NCI-H524 (cell line): Measurements from ENCODE around the gene HDHD2.
"Not testable (repeated sequence)": the region's sequence is repeated elsewhere in the genome, so short reads cannot be mapped to it uniquely, and the experiment has no call there.

Experiments
- DNase-seq, 2 experiments: peaks; one replicate each; lab custom pipeline; 2025; lab: John Stamatoyannopoulos, UW

The HDHD2 gene

GRCh38 chr18:47150029-47150823 is at the start of gene HDHD2:
TSS of gene HDHD2 (minus strand) at chr18:47150500. CDS start at chr18:47136439, 14,061 bp downstream.
- DNase-seq: peak; percentile 65 to 73

GRCh38 chr18:47195961-47196360 is 45.7 kb upstream of the HDHD2 start:
- not testable (repeated sequence) for DNase-seq

GRCh38 chr18:47191961-47192360 is 41.7 kb upstream of the HDHD2 start:
- DNase-seq: no peak

- no peak for DNase-seq
Observed at GRCh38 chr18:47187721-47188120, 37.4 kb upstream of the HDHD2 start.

GRCh38 chr18:47184419-47185050 is 34.2 kb upstream of the HDHD2 start:
- peak; percentile 4 to 31 for DNase-seq

- not testable (repeated sequence) for DNase-seq
Observed at GRCh38 chr18:47182156-47182555, 31.9 kb upstream of the HDHD2 start.

GRCh38 chr18:47180765-47181164 is 30.5 kb upstream of the HDHD2 start:
- DNase-seq: no peak

GRCh38 chr18:47179520-47179919 is 29.2 kb upstream of the HDHD2 start:
- peak; percentile 7 to 56 for DNase-seq

GRCh38 chr18:47175898-47176575 is 25.7 kb upstream of the HDHD2 start, which contains the start of gene IER3IP1:
TSS of gene IER3IP1 (minus strand) at chr18:47176364. CDS start at chr18:47176277, 87 bp downstream.
- peak; percentile 44 to 85 for DNase-seq

GRCh38 chr18:47175283-47175897 is 25.1 kb upstream of the HDHD2 start:
- no peak for DNase-seq

- no peak for DNase-seq
Observed at GRCh38 chr18:47174545-47175116, 24.3 kb upstream of the HDHD2 start.

GRCh38 chr18:47172476-47172875 is 22.2 kb upstream of the HDHD2 start:
- DNase-seq: no peak

- no peak for DNase-seq
Observed at GRCh38 chr18:47168913-47169312, 18.6 kb upstream of the HDHD2 start.

GRCh38 chr18:47168509-47168908 is 18.2 kb upstream of the HDHD2 start:
- no peak for DNase-seq

GRCh38 chr18:47166294-47166693 is 16.0 kb upstream of the HDHD2 start:
- DNase-seq: no peak

- no peak for DNase-seq
Observed at GRCh38 chr18:47163241-47163640, 12.9 kb upstream of the HDHD2 start.

- DNase-seq: no peak
Observed at GRCh38 chr18:47160256-47160655, 10.0 kb upstream of the HDHD2 start.

- DNase-seq: not testable (repeated sequence)
Observed at GRCh38 chr18:47158404-47158803, 8.1 kb upstream of the HDHD2 start.

GRCh38 chr18:47151439-47151838 is 1.1 kb upstream of the HDHD2 start:
- peak; percentile 15 to 60 for DNase-seq

GRCh38 chr18:47150824-47151366 is 595 bp upstream of the HDHD2 start:
- DNase-seq: peak in 1 of 2 experiments; percentile 23

GRCh38 chr18:47149457-47150028 is 757 bp downstream of the HDHD2 start:
- DNase-seq: no peak
